ENCODE measurements around the gene PHF21B. TPM values are rescaled to one million over a fixed set of nuclear protein-coding genes. Genes with fewer than 3 reads are reported as not detected.

PHF21B gene
- total and polyA plus RNA-seq, 2 experiments from 2014 or later: 20.6 to 149 TPM

- peak overlapping the region; percentile 88; the same call in 1 of the 2 replicates for H3K27ac ChIP-seq (ENCODE audit: low read depth)
- H3K4me3 Mint-ChIP-seq: no peak overlapping the region
- peaks cover 74% of the 10 kb centered on the region for H3K4me1 ChIP-seq (ENCODE audit: insufficient read depth)
- peaks cover 78% of the 10 kb centered on the region for H3K36me3 Mint-ChIP-seq (ENCODE audit: low read depth)
- DNase-seq (ENCODE audit: low spot score) (no peak), ATAC-seq (no peak)
- H3K4me2 ChIP-seq: peak overlapping the region; percentile 43; the same call in 1 of the 2 replicates
- no peak overlapping the region for H2AFZ ChIP-seq
- H3K9me2 ChIP-seq (ENCODE audit: insufficient read depth): no peaks in the 10 kb centered on the region
- peaks cover 81% of the 10 kb centered on the region for H3K4me1 Mint-ChIP-seq
- peaks cover 94% of the 10 kb centered on the region for H4K20me1 ChIP-seq (replicated peaks; ENCODE audit: insufficient read depth)
- peaks cover 20% of the 10 kb centered on the region for H3K27me3 Mint-ChIP-seq (ENCODE audit: insufficient read depth, low read depth, poor library complexity)
- no peak overlapping the region for H3K27ac Mint-ChIP-seq
- H3K9me3 Mint-ChIP-seq: no peaks in the 10 kb centered on the region
- H3K4me3 ChIP-seq: no peak overlapping the region
- H3F3A ChIP-seq (replicated peaks; ENCODE audit: low read depth): peaks cover 29% of the 10 kb centered on the region
- H3K27me3 ChIP-seq (ENCODE audit: insufficient read depth): no peaks in the 10 kb centered on the region
- TF ChIP-seq EZH2phosphoT487 (IDR thresholded peaks at IDR 0.05; ENCODE audit: unreplicated experiment): no peak
- TF ChIP-seq POLR2AphosphoS5 (IDR thresholded peaks at IDR 0.05; ENCODE audit: low read depth): no peak
- no peak for TF ChIP-seq NANOG (IDR thresholded peaks at IDR 0.05; ENCODE audit: borderline replicate concordance)
- TF ChIP-seq EZH2 (IDR thresholded peaks at IDR 0.05; ENCODE audit: low read depth, unreplicated experiment): no peak
- no peak for TF ChIP-seq ZNF462 (CRISPR knock-in tag; IDR thresholded peaks at IDR 0.05)
- TF ChIP-seq ETS1 (IDR thresholded peaks at IDR 0.05): no peak
- no peak for TF ChIP-seq STAT1 (IDR thresholded peaks at IDR 0.05; ENCODE audit: unreplicated experiment)
- TF ChIP-seq CREB1 (CRISPR knock-in tag; IDR thresholded peaks at IDR 0.05; ENCODE audit: low read depth): no peak
- TF ChIP-seq ZNF114 (CRISPR knock-in tag; IDR thresholded peaks at IDR 0.05): no peak
- no peak for TF ChIP-seq ZNF331 (CRISPR knock-in tag; IDR thresholded peaks at IDR 0.05; ENCODE audit: low read depth)
- TF ChIP-seq CTCF (conservative IDR thresholded peaks at IDR 0.05; ENCODE audit: low read depth in 2 of 2): no peak
- no peak for TF ChIP-seq REST (IDR thresholded peaks at IDR 0.05; ENCODE audit: unreplicated experiment)
- TF ChIP-seq JUNB (IDR thresholded peaks at IDR 0.05; ENCODE audit: unreplicated experiment): no peak
- H3K36me3 ChIP-seq (ENCODE audit: insufficient read depth): peaks cover 22% of the 10 kb centered on the region
- H3K79me2 ChIP-seq (replicated peaks; ENCODE audit: insufficient read depth): peaks cover 99% of the 10 kb centered on the region
Measured at GRCh38 chr22:44998296-44998695, 11.5 kb downstream of the PHF21B start.
